ENCODE measurements around the gene FGD5.

FGD5 gene

GRCh38 chr3:14845826-14846225 lies 27.1 kb downstream of the FGD5 start:
- Histone ChIP-seq H3K27ac (ENCODE audit: low read length) (no peak overlapping the region), H3K4me3 (ENCODE audit: low read depth in 1 of 2, low read length in 2 of 2) (no peak overlapping the region), H3K4me1 (ENCODE audit: control insufficient read depth in 1 of 2, insufficient read depth in 2 of 2, low read length in 2 of 2) (peaks cover 8 to 18% of the 10 kb centered on the region in 2 donors)

GRCh38 chr3:14846226-14846880 lies 27.6 kb downstream of the FGD5 start:
- Histone ChIP-seq H3K9me3 (ENCODE audit: control insufficient read depth in 1 of 2, low read length in 2 of 2) (no peaks in the 10 kb centered on the region), H3K27ac (ENCODE audit: low read length) (no peak overlapping the region), H3K36me3 (ENCODE audit: control insufficient read depth in 1 of 2, insufficient read depth in 2 of 2, low read length in 2 of 2) (no peaks in the 10 kb centered on the region), H3K4me1 (ENCODE audit: control insufficient read depth in 1 of 2, insufficient read depth in 2 of 2, low read length in 2 of 2) (peaks cover 8 to 18% of the 10 kb centered on the region in 2 donors), H3K27me3 (ENCODE audit: low read depth, low read length) (no peaks in the 10 kb centered on the region), H3K4me3 (ENCODE audit: low read depth in 1 of 2, low read length in 2 of 2) (no peak overlapping the region)

More at GRCh38 chr3:14845826-14846225, 27.1 kb downstream of the FGD5 start:
- H3K36me3 ChIP-seq (ENCODE audit: control insufficient read depth in 1 of 2, insufficient read depth in 2 of 2, low read length in 2 of 2) = no peaks in the 10 kb centered on the region
- no peaks in the 10 kb centered on the region for H3K9me3 ChIP-seq (ENCODE audit: control insufficient read depth in 1 of 2, low read length in 2 of 2)
- no peaks in the 10 kb centered on the region for H3K27me3 ChIP-seq (ENCODE audit: low read depth, low read length)

GRCh38 chr3:14847613-14848541 lies 29.1 kb downstream of the FGD5 start:
- H3K27ac ChIP-seq (ENCODE audit: low read length) = peak overlapping the region; percentile 56
- no peaks in the 10 kb centered on the region for H3K9me3 ChIP-seq (ENCODE audit: control insufficient read depth in 1 of 2, low read length in 2 of 2)
- H3K27me3 ChIP-seq (ENCODE audit: low read depth, low read length) = no peaks in the 10 kb centered on the region
- H3K36me3 ChIP-seq (ENCODE audit: control insufficient read depth in 1 of 2, insufficient read depth in 2 of 2, low read length in 2 of 2) = no peaks in the 10 kb centered on the region
- peaks cover 8 to 18% of the 10 kb centered on the region in 2 donors for H3K4me1 ChIP-seq (ENCODE audit: control insufficient read depth in 1 of 2, insufficient read depth in 2 of 2, low read length in 2 of 2)
- H3K4me3 ChIP-seq (ENCODE audit: low read depth in 1 of 2, low read length in 2 of 2) = no peak overlapping the region

- Histone ChIP-seq H3K9me3 (ENCODE audit: control insufficient read depth in 1 of 2, low read length in 2 of 2) (no peaks in the 10 kb centered on the region), H3K27me3 (ENCODE audit: low read depth, low read length) (no peaks in the 10 kb centered on the region), H3K36me3 (ENCODE audit: control insufficient read depth in 1 of 2, insufficient read depth in 2 of 2, low read length in 2 of 2) (no peaks in the 10 kb centered on the region), H3K27ac (ENCODE audit: low read length) (no peak overlapping the region), H3K4me1 (ENCODE audit: control insufficient read depth in 1 of 2, insufficient read depth in 2 of 2, low read length in 2 of 2) (peaks cover 8 to 18% of the 10 kb centered on the region in 2 donors), H3K4me3 (ENCODE audit: low read depth in 1 of 2, low read length in 2 of 2) (no peak overlapping the region)
Measured at GRCh38 chr3:14848906-14849305, 30.1 kb downstream of the FGD5 start.

- no peaks in the 10 kb centered on the region for H3K36me3 ChIP-seq (ENCODE audit: control insufficient read depth in 1 of 2, insufficient read depth in 2 of 2, low read length in 2 of 2)
- no peak overlapping the region for H3K27ac ChIP-seq (ENCODE audit: low read length)
- no peak overlapping the region for H3K4me3 ChIP-seq (ENCODE audit: low read depth in 1 of 2, low read length in 2 of 2)
- H3K4me1 ChIP-seq (ENCODE audit: control insufficient read depth in 1 of 2, insufficient read depth in 2 of 2, low read length in 2 of 2) = peaks cover 8 to 18% of the 10 kb centered on the region in 2 donors
- H3K9me3 ChIP-seq (ENCODE audit: control insufficient read depth in 1 of 2, low read length in 2 of 2) = no peaks in the 10 kb centered on the region
- no peaks in the 10 kb centered on the region for H3K27me3 ChIP-seq (ENCODE audit: low read depth, low read length)
Measured at GRCh38 chr3:14849638-14850230, 31.0 kb downstream of the FGD5 start.

- H3K4me3 ChIP-seq (ENCODE audit: low read depth in 1 of 2, low read length in 2 of 2) = no peak overlapping the region
- H3K27ac ChIP-seq (ENCODE audit: low read length) = peak overlapping the region; percentile 75
- no peaks in the 10 kb centered on the region for H3K9me3 ChIP-seq (ENCODE audit: control insufficient read depth in 1 of 2, low read length in 2 of 2)
- H3K4me1 ChIP-seq (ENCODE audit: control insufficient read depth in 1 of 2, insufficient read depth in 2 of 2, low read length in 2 of 2) = peaks cover 7 to 18% of the 10 kb centered on the region in 2 donors
- no peaks in the 10 kb centered on the region for H3K36me3 ChIP-seq (ENCODE audit: control insufficient read depth in 1 of 2, insufficient read depth in 2 of 2, low read length in 2 of 2)
- no peaks in the 10 kb centered on the region for H3K27me3 ChIP-seq (ENCODE audit: low read depth, low read length)
Measured at GRCh38 chr3:14852058-14852594, 33.4 kb downstream of the FGD5 start.

- H3K27me3 ChIP-seq (ENCODE audit: low read depth, low read length) = no peaks in the 10 kb centered on the region
- H3K4me1 ChIP-seq (ENCODE audit: control insufficient read depth in 1 of 2, insufficient read depth in 2 of 2, low read length in 2 of 2) = peaks cover 1 to 12% of the 10 kb centered on the region in 2 donors
- peak overlapping the region; percentile 75 for H3K27ac ChIP-seq (ENCODE audit: low read length)
- no peaks in the 10 kb centered on the region for H3K36me3 ChIP-seq (ENCODE audit: control insufficient read depth in 1 of 2, insufficient read depth in 2 of 2, low read length in 2 of 2)
- H3K9me3 ChIP-seq (ENCODE audit: control insufficient read depth in 1 of 2, low read length in 2 of 2) = no peaks in the 10 kb centered on the region
- H3K4me3 ChIP-seq (ENCODE audit: low read depth in 1 of 2, low read length in 2 of 2) = no peak overlapping the region
Measured at GRCh38 chr3:14852717-14853116, 34.0 kb downstream of the FGD5 start.

- Histone ChIP-seq H3K4me1 (ENCODE audit: control insufficient read depth in 1 of 2, insufficient read depth in 2 of 2, low read length in 2 of 2) (peaks cover 0 to 5% of the 10 kb centered on the region in 2 donors), H3K9me3 (ENCODE audit: control insufficient read depth in 1 of 2, low read length in 2 of 2) (no peaks in the 10 kb centered on the region), H3K36me3 (ENCODE audit: control insufficient read depth in 1 of 2, insufficient read depth in 2 of 2, low read length in 2 of 2) (no peaks in the 10 kb centered on the region), H3K27ac (ENCODE audit: low read length) (peak overlapping the region; percentile 75), H3K4me3 (ENCODE audit: low read depth in 1 of 2, low read length in 2 of 2) (no peak overlapping the region), H3K27me3 (ENCODE audit: low read depth, low read length) (no peaks in the 10 kb centered on the region)
Measured at GRCh38 chr3:14853271-14853951, 34.6 kb downstream of the FGD5 start.

GRCh38 chr3:14857506-14857905 lies 38.7 kb downstream of the FGD5 start:
- H3K4me3 ChIP-seq (ENCODE audit: low read depth in 1 of 2, low read length in 2 of 2) = no peak overlapping the region
- H3K27ac ChIP-seq (ENCODE audit: low read length) = no peak overlapping the region
- no peaks in the 10 kb centered on the region for H3K36me3 ChIP-seq (ENCODE audit: control insufficient read depth in 1 of 2, insufficient read depth in 2 of 2, low read length in 2 of 2)
- H3K27me3 ChIP-seq (ENCODE audit: low read depth, low read length) = no peaks in the 10 kb centered on the region
- H3K4me1 ChIP-seq (ENCODE audit: control insufficient read depth in 1 of 2, insufficient read depth in 2 of 2, low read length in 2 of 2) = peaks cover 6% of the 10 kb centered on the region in 2 donors
- H3K9me3 ChIP-seq (ENCODE audit: control insufficient read depth in 1 of 2, low read length in 2 of 2) = no peaks in the 10 kb centered on the region

GRCh38 chr3:14858105-14858504 lies 39.3 kb downstream of the FGD5 start:
- Histone ChIP-seq H3K27ac (ENCODE audit: low read length) (no peak overlapping the region), H3K27me3 (ENCODE audit: low read depth, low read length) (no peaks in the 10 kb centered on the region), H3K4me1 (ENCODE audit: control insufficient read depth in 1 of 2, insufficient read depth in 2 of 2, low read length in 2 of 2) (peaks cover 6 to 8% of the 10 kb centered on the region in 2 donors), H3K4me3 (ENCODE audit: low read depth in 1 of 2, low read length in 2 of 2) (no peak overlapping the region), H3K36me3 (ENCODE audit: control insufficient read depth in 1 of 2, insufficient read depth in 2 of 2, low read length in 2 of 2) (no peaks in the 10 kb centered on the region), H3K9me3 (ENCODE audit: control insufficient read depth in 1 of 2, low read length in 2 of 2) (no peaks in the 10 kb centered on the region)
